ENCODE measurements around the gene ATP5ME. TPM values are rescaled to one million over a fixed set of nuclear protein-coding genes. Genes with fewer than 3 reads are reported as not detected.
"Not testable (repeated sequence)": the region's sequence is repeated elsewhere in the genome, so short reads cannot be mapped to it uniquely, and the experiment has no call there.

ATP5ME gene
- total and polyA plus RNA-seq, 12 donors = 43.4 to 1,353 (median 325) TPM

GRCh38 chr4:700587-701264 lies 26.6 kb upstream of the ATP5ME start:
- H3K4me1 ChIP-seq (replicated peaks in 1 of 2) = no peaks in the 10 kb centered on the region
- DNase-seq = no peak
- H3K27ac ChIP-seq = no peak overlapping the region
- H3K4me3 ChIP-seq = no peak overlapping the region
- no peaks in the 10 kb centered on the region for H3K9me3 ChIP-seq (replicated peaks in 1 of 3)
- TF ChIP-seq POLR2A (IDR thresholded peaks at IDR 0.05) (no peak), CTCF (IDR thresholded peaks at IDR 0.05) (no peak)
- no peaks in the 10 kb centered on the region for H3K27me3 ChIP-seq
- intact Hi-C loops (cut with DNase I) = no loop called here
- 80 to 85% (median 84%) methylated on average over 13 to 16 of the region's 16 CpGs for WGBS, 4 donors
- H3K36me3 ChIP-seq (replicated peaks in 1 of 2) = no peaks in the 10 kb centered on the region

- intact Hi-C loops (cut with DNase I) = no loop called here
- no peak for TF ChIP-seq CTCF (IDR thresholded peaks at IDR 0.05)
- TF ChIP-seq POLR2A (IDR thresholded peaks at IDR 0.05) = no peak
- peak overlapping the region in 3 of 5 donors; percentile 5 to 80 (median 41) for H3K27ac ChIP-seq
- H3K9me3 ChIP-seq (replicated peaks in 1 of 3) = no peaks in the 10 kb centered on the region
- no peaks in the 10 kb centered on the region for H3K36me3 ChIP-seq (replicated peaks in 1 of 2)
- no peaks in the 10 kb centered on the region for H3K27me3 ChIP-seq
- no peak overlapping the region for H3K4me3 ChIP-seq
- 80 to 84% (median 83%) methylated on average over 25 to 27 of the region's 27 CpGs for WGBS, 4 donors
- no peaks in the 10 kb centered on the region for H3K4me1 ChIP-seq (replicated peaks in 1 of 2)
- DNase-seq = no peak
Observed at GRCh38 chr4:699816-700580, 25.9 kb upstream of the ATP5ME start.

- H3K36me3 ChIP-seq (replicated peaks in 1 of 2); DNase-seq; H3K4me1 ChIP-seq (replicated peaks in 1 of 2); intact Hi-C loops (cut with DNase I); H3K27me3 ChIP-seq; H3K4me3 ChIP-seq; H3K9me3 ChIP-seq (replicated peaks in 1 of 3); H3K27ac ChIP-seq: not testable (repeated sequence)
- WGBS, 4 donors = 85 to 88% (median 85%) methylated on average over 12 of the region's 12 CpGs
Observed at GRCh38 chr4:694341-694940, 20.4 kb upstream of the ATP5ME start.

GRCh38 chr4:692771-693554 lies 18.9 kb upstream of the ATP5ME start:
- TF ChIP-seq CTCF (IDR thresholded peaks at IDR 0.05) (no peak), POLR2A (IDR thresholded peaks at IDR 0.05) (no peak)
- Histone ChIP-seq H3K27ac (no peak overlapping the region), H3K36me3 (replicated peaks in 1 of 2) (no peaks in the 10 kb centered on the region), H3K27me3 (no peaks in the 10 kb centered on the region), H3K9me3 (replicated peaks in 1 of 3) (no peaks in the 10 kb centered on the region), H3K4me1 (replicated peaks in 1 of 2) (peaks cover 6 to 17% of the 10 kb centered on the region in 2 donors), H3K4me3 (no peak overlapping the region)
- WGBS, 4 donors = 81 to 91% (median 83%) methylated on average over 17 to 32 of the region's 32 CpGs
- intact Hi-C loops (cut with DNase I) = no loop called here
- DNase-seq = no peak
